GM18858 (cell line): ENCODE results near the gene PRSS57.
"Not testable (repeated sequence)": the region's sequence is repeated elsewhere in the genome, so short reads cannot be mapped to it uniquely, and the experiment has no call there.

Source experiments
- ATAC-seq: cut with Tn5 transposase; IDR thresholded peaks from one replicate; pipeline ENCODE4 v1.9.1; 2021; ENCODE audit not compliant: unreplicated experiment

The PRSS57 gene

GRCh38 chr19:676007-676338 is 19.3 kb downstream of the PRSS57 start:
- ATAC-seq, result no peak

GRCh38 chr19:674282-675151 is 20.7 kb downstream of the PRSS57 start:
- ATAC-seq, result no peak

- ATAC-seq, result no peak
Measured at GRCh38 chr19:670609-671075, 24.6 kb downstream of the PRSS57 start.

GRCh38 chr19:668675-669434 is 26.4 kb downstream of the PRSS57 start:
- not testable (repeated sequence) for ATAC-seq

- ATAC-seq, result not testable (repeated sequence)
Measured at GRCh38 chr19:666985-667573, 28.2 kb downstream of the PRSS57 start.

GRCh38 chr19:664913-665443 is 30.3 kb downstream of the PRSS57 start:
- ATAC-seq, result no peak

GRCh38 chr19:663682-664117 is 31.6 kb downstream of the PRSS57 start:
- ATAC-seq, result no peak

- peak; percentile 38 for ATAC-seq
Measured at GRCh38 chr19:662962-663681, 32.1 kb downstream of the PRSS57 start, which contains the start of gene RNF126. RNF126 (minus strand) TSS chr19:663214; CDS start chr19:663121, 93 bp downstream.

GRCh38 chr19:662207-662961 is 32.9 kb downstream of the PRSS57 start:
- ATAC-seq, result no peak

- no peak for ATAC-seq
Measured at GRCh38 chr19:661427-662196, 33.6 kb downstream of the PRSS57 start.

GRCh38 chr19:660793-661426 is 34.3 kb downstream of the PRSS57 start:
- ATAC-seq, result no peak

- ATAC-seq, result no peak
Measured at GRCh38 chr19:658916-659839, 36.1 kb downstream of the PRSS57 start.

GRCh38 chr19:658059-658839 is 37.0 kb downstream of the PRSS57 start:
- no peak for ATAC-seq

GRCh38 chr19:657611-658010 is 37.6 kb downstream of the PRSS57 start:
- ATAC-seq, result no peak

GRCh38 chr19:656751-657559 is 38.3 kb downstream of the PRSS57 start:
- ATAC-seq, result no peak

GRCh38 chr19:655691-656090 is 39.6 kb downstream of the PRSS57 start:
- no peak for ATAC-seq
